Activated T-cell treated with anti-CD3 and anti-CD28 coated beads, Interleukin-2, amount 50 U/mL, for 72 hours (primary cell): ENCODE measurements around the gene ZNF570. TPM values are rescaled to one million over a fixed set of nuclear protein-coding genes. Genes with fewer than 3 reads are reported as not detected.

Source experiments
- ATAC-seq, 2 donors: fragments of 150-1000 bp; cut with Tn5 transposase; replicated peaks in 1 of 2; 2 replicates each; pipeline ENCODE4 v1.10.0; 2021; ENCODE audit warnings: moderate library complexity in 2 of 2, mild to moderate bottlenecking in 1 of 2
- DNase-seq, 2 donors: peaks; one replicate each; pipeline ENCODE4 v3.0.0; 2021 to 2022; ENCODE audit warnings: mixed read lengths in 1 of 2
- H3K27ac Mint-ChIP-seq: one replicate; pipeline ENCODE4 v1.8.0; 2022; ENCODE audit warnings: mild to moderate bottlenecking, moderate library complexity, mixed read lengths
- H3K27me3 Mint-ChIP-seq: one replicate; pipeline ENCODE4 v1.8.0; 2022; ENCODE audit warnings: low read depth, mixed read lengths
- H3K36me3 Mint-ChIP-seq, 2 donors: one replicate each; pipeline ENCODE4 v1.8.0; 2022; ENCODE audit warnings: mixed read lengths in 2 of 2, mild to moderate bottlenecking in 1 of 2; ENCODE audit not compliant: insufficient read depth in 2 of 2
- H3K4me1 Mint-ChIP-seq: one replicate; pipeline ENCODE4 v1.8.0; 2022; ENCODE audit warnings: low read depth, mixed read lengths
- H3K4me3 Mint-ChIP-seq, 2 donors: one replicate each; pipeline ENCODE4 v1.8.0; 2022; ENCODE audit warnings: mild to moderate bottlenecking in 2 of 2, mixed read lengths in 2 of 2, moderate library complexity in 2 of 2
- H3K9me3 Mint-ChIP-seq, 2 donors: one replicate each; pipeline ENCODE4 v1.8.0; 2022; ENCODE audit warnings: mixed read lengths in 2 of 2
- total RNA-seq, 2 donors: library from RNA; stranded (reverse); gene quantifications; one replicate each; pipeline ENCODE4 v1.2.3, GENCODE V29; 2022

Gene ZNF570
- total RNA-seq, 2 donors from 2014 or later, result 6.4 to 7.7 TPM

- Mint-ChIP-seq H3K4me1 (no peaks in the 10 kb centered on the region), H3K9me3 (peaks cover 8 to 14% of the 10 kb centered on the region in 2 donors), H3K36me3 (peaks cover 21 to 27% of the 10 kb centered on the region in 2 donors), H3K27ac (no peak overlapping the region), H3K4me3 (no peak overlapping the region), H3K27me3 (no peaks in the 10 kb centered on the region)
- DNase-seq, result no peak
- no peak for ATAC-seq
Observed at GRCh38 chr19:37507167-37507464, 38.0 kb downstream of the ZNF570 start.

- Mint-ChIP-seq H3K27me3 (no peaks in the 10 kb centered on the region), H3K4me1 (no peaks in the 10 kb centered on the region), H3K27ac (no peak overlapping the region), H3K4me3 (no peak overlapping the region), H3K9me3 (peaks cover 6 to 13% of the 10 kb centered on the region in 2 donors), H3K36me3 (peaks cover 24 to 41% of the 10 kb centered on the region in 2 donors)
- DNase-seq (no peak), ATAC-seq (no peak)
Observed at GRCh38 chr19:37511186-37511585, 42.0 kb downstream of the ZNF570 start.

GRCh38 chr19:37511821-37512220 is 42.7 kb downstream of the ZNF570 start:
- no peaks in the 10 kb centered on the region for H3K27me3 Mint-ChIP-seq
- H3K36me3 Mint-ChIP-seq, result peaks cover 24 to 44% of the 10 kb centered on the region in 2 donors
- H3K27ac Mint-ChIP-seq, result no peak overlapping the region
- H3K4me1 Mint-ChIP-seq, result no peaks in the 10 kb centered on the region
- DNase-seq (no peak), ATAC-seq (no peak)
- H3K9me3 Mint-ChIP-seq, result peaks cover 6 to 13% of the 10 kb centered on the region in 2 donors
- no peak overlapping the region for H3K4me3 Mint-ChIP-seq

- H3K27me3 Mint-ChIP-seq, result no peaks in the 10 kb centered on the region
- H3K36me3 Mint-ChIP-seq, result peaks cover 29 to 48% of the 10 kb centered on the region in 2 donors
- no peak for ATAC-seq
- H3K4me3 Mint-ChIP-seq, result no peak overlapping the region
- no peak overlapping the region for H3K27ac Mint-ChIP-seq
- no peak for DNase-seq
- H3K9me3 Mint-ChIP-seq, result peaks cover 8 to 13% of the 10 kb centered on the region in 2 donors
- no peaks in the 10 kb centered on the region for H3K4me1 Mint-ChIP-seq
Observed at GRCh38 chr19:37513397-37513796, 44.2 kb downstream of the ZNF570 start.

GRCh38 chr19:37519890-37520289 is 50.7 kb downstream of the ZNF570 start:
- no peak overlapping the region for H3K4me3 Mint-ChIP-seq
- no peaks in the 10 kb centered on the region for H3K4me1 Mint-ChIP-seq
- no peak overlapping the region for H3K27ac Mint-ChIP-seq
- H3K9me3 Mint-ChIP-seq, result peaks cover 9 to 20% of the 10 kb centered on the region in 2 donors
- ATAC-seq, result peak; percentile 49 to 62
- H3K27me3 Mint-ChIP-seq, result no peaks in the 10 kb centered on the region
- peaks cover 28 to 48% of the 10 kb centered on the region in 2 donors for H3K36me3 Mint-ChIP-seq
- DNase-seq, result no peak

- Mint-ChIP-seq H3K4me3 (no peak overlapping the region), H3K27ac (no peak overlapping the region), H3K36me3 (peaks cover 34 to 62% of the 10 kb centered on the region in 2 donors), H3K27me3 (no peaks in the 10 kb centered on the region), H3K4me1 (no peaks in the 10 kb centered on the region), H3K9me3 (peaks cover 22 to 30% of the 10 kb centered on the region in 2 donors)
- DNase-seq (no peak), ATAC-seq (no peak)
Observed at GRCh38 chr19:37537391-37537947, 68.3 kb downstream of the ZNF570 start.

Other genes starting within 250 kb of the ZNF570 start
- gene ZNF527, start 98.3 kb upstream of the ZNF570 start, total RNA-seq, result 1 to 10 TPM; 4.2 to 5.3 TPM
- 10 to 100 TPM in 1 of 2 donors, 1 to 10 TPM in 1; 9.8 to 16.1 TPM for gene ZNF569, start 1.9 kb upstream of the ZNF570 start, total RNA-seq
- 1 to 10 TPM; 4.5 to 6.7 TPM for gene ZNF793, start 37.6 kb downstream of the ZNF570 start, total RNA-seq
- 1 to 10 TPM; 6.2 to 9.4 TPM for gene ZNF571, start 125.4 kb downstream of the ZNF570 start, total RNA-seq
- gene ZNF540, start 125.5 kb downstream of the ZNF570 start, total RNA-seq, result 1 to 10 TPM; 2.3 TPM
- gene ZFP30, start 186.1 kb downstream of the ZNF570 start, total RNA-seq, result 10 to 100 TPM; 11.1 to 13.3 TPM